Liver (tissue), 3 donors: ENCODE data around the gene OR2AK2.

Source experiments
- CTCF ChIP-seq: fragments of 150-350 bp; IDR thresholded peaks from 2 replicates; pipeline ENCODE4 v1.5.1; 2017; ENCODE audit warnings: improper control_type of control experiment, low read depth, low read length; ENCODE audit not compliant: missing input control
- EGR1 ChIP-seq, 2 donors: IDR thresholded peaks; 2 replicates each; pipeline ENCODE4 v1.6.1; 2016 to 2018; ENCODE audit warnings: antibody characterized with exemption in 2 of 2, low read depth in 2 of 2
- GABPA ChIP-seq, 2 donors: IDR thresholded peaks in 1 of 2; conservative IDR thresholded peaks in 1 of 2; 2 replicates each; pipeline ENCODE4 v1.6.1; 2016; ENCODE audit warnings: antibody characterized with exemption in 2 of 2, mild to moderate bottlenecking in 1 of 2, moderate library complexity in 1 of 2
- JUND ChIP-seq, 2 donors: IDR thresholded peaks; 2 replicates each; pipeline ENCODE4 v1.6.1; 2016; ENCODE audit warnings: antibody characterized with exemption in 2 of 2
- RXRA ChIP-seq, 2 donors: IDR thresholded peaks; 2 replicates each; pipeline ENCODE4 v1.6.1; 2017 to 2018; ENCODE audit warnings: antibody characterized with exemption in 2 of 2, mild to moderate bottlenecking in 1 of 2
- SP1 ChIP-seq: IDR thresholded peaks from 2 replicates; pipeline ENCODE4 v1.6.1; 2018; ENCODE audit warnings: antibody characterized with exemption, mild to moderate bottlenecking
- YY1 ChIP-seq: IDR thresholded peaks from 2 replicates; pipeline ENCODE4 v1.6.1; 2016; ENCODE audit warnings: antibody characterized with exemption, mild to moderate bottlenecking
- ZBTB33 ChIP-seq: IDR thresholded peaks from 2 replicates; pipeline ENCODE4 v1.6.1; 2016; ENCODE audit warnings: antibody characterized with exemption
- donor health status: healthy.
- donor health status: healthy.

- TF ChIP-seq CTCF (no peak), JUND (IDR thresholded peaks at IDR 0.05) (no peak), YY1 (no peak), EGR1 (IDR thresholded peaks at IDR 0.05; ENCODE audit: low read depth in 2 of 2) (no peak), GABPA (IDR thresholded peaks at IDR 0.05 in 1 of 2, conservative IDR thresholded peaks at IDR 0.05 in 1 of 2) (no peak), ZBTB33 (no peak), RXRA (IDR thresholded peaks at IDR 0.05) (no peak), SP1 (no peak)
These were observed 50.8 kb downstream of the OR2AK2 start for GRCh38 chr1:248015803-248016202.
